ENCODE data around the gene PPL.
"Not testable (repeated sequence)": the region's sequence is repeated elsewhere in the genome, so short reads cannot be mapped to it uniquely, and the experiment has no call there.

The PPL gene

DNA sequence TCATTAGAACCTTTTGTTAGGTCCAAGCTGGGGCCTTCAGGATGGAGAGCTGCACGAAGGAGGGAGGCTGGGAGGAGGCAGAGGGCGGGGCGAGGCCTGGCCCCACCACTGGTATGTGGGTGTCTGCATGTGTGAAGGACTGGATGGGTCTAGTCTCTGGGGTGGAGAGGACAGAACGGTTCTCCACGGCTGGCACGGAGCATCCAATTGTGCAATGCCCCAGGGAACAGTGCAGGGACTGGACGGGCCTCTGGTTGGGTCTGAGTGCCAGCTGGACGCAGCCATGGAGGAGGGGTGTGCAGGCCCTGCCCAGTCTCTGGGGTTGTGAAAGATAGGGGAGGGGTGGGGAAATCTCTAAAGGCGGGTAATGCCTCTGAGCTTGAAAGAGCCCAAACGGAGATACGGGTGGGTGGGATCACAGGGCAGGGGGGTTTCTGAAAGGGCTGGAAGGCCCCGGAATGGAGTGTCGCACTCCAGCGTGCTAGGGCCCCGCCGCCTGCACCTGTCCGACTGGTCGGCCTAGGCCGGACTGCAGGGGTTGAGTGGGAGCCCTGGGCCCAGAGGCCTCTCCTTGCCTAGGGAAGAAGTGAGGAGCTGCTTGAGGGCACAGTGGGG is 1.6 kb downstream of the PPL start:
- no peak for DNase-seq (ENCODE audit: low read depth in 4 of 4, low spot score in 1 of 4)

DNA sequence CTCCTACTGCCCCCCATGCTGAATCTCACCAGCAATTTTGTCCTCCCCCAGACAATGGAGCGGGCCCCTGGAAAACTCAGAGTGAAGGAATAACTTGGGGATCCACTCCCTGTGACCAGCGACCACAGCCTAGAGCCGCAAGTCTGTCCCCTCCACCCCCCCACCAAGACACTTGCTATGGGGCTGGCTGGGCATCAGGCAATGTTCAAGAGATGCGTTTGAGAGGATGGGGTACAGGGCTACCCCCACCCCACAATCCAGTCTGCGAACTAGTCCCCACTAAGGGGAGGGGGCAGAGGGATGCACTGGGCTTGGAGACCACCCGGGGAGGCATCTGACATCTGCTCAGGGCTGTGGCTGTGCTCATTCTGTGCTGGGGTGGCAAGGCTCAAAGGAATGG is 2.4 kb downstream of the PPL start:
- no peak for DNase-seq (ENCODE audit: low read depth in 4 of 4, low spot score in 1 of 4)

DNA sequence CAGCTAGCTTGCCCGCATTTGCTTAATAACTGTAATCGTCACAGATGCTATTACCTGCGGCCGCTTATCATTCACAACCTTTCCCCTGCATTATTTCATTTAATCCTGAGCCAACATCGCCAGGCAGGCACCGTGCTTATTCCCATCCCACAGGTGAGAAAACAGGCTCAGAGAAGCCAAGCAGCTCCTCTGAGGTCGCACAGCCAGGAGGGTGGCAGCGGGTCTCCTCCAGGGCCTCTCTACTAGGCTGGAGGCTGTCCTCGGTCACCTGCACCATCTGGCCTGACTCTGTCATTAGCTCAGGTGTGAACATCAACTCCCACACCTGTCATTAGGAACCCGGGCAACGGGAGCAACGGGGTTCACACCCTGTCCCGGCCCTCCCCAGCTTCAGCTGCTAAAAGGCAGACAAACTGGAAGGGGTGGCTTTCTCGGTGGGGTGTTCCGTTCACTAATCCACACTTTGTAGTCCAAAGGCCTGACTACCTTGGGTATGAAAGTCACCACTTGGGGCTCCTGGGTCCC is 3.0 kb downstream of the PPL start:
- no peak for DNase-seq (ENCODE audit: low read depth in 4 of 4, low spot score in 1 of 4)

DNA sequence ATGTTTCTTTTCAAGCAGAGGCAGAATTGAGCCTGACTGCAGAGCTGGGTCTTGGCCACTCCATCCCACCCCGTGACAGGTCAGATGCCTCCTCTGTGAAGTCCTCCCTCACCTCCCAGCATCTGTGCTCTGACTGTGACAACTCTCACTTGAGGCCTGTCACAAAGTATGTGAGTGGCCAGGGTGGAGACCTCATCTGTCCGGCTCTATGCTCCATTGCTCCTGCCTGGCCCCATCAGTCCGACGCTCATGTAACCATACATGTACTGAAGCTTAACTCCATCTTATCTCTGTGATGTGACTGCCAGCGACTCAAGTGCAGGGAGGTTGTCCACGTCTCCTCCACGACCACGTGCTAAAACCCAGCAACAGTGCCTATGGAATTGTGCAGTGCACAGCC is 3.5 kb downstream of the PPL start:
- no peak for DNase-seq (ENCODE audit: low read depth in 4 of 4, low spot score in 1 of 4)

DNA sequence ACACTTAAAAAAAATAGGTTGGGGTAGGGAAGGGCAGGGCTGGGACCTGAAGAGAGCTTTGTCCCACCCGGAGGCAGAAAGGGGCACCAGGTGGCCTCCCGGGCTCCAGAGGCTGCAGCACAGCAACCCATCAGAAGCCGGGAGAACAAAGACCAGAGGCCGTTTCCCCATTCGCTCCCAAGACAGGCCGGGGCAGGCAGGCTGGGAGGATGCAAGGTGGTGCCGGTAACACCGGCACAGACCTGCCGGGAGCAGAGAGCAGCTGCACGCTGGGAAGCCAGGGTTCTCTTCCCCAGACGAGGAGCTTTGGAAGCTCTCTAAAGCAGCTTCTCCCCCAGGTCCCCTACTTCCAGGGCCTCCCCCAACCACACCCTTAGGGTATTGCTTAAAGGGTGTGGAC is 5.6 kb downstream of the PPL start:
- DNase-seq (ENCODE audit: low read depth in 4 of 4, low spot score in 1 of 4): no peak

DNA sequence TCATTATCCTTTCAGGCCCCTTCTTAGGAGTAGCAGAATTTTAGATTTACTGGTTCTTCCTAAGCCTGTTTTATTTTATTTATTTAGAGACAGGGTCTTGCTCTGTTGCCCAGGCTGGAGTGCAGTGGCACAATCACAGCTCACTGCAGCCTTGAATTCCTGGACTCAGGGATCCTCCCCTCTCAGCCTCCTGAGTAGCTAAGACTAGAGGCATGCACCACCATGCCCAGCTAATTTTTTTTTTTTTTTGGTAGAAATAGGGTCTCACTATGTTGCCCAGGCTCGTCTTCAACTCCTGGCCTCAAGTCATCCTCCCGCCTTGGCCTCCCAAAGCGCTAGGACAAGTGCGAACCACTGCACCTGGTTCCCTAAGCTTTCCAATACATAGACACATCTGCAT is 7.3 kb downstream of the PPL start:
- not testable (repeated sequence) for DNase-seq (ENCODE audit: low read depth in 4 of 4, low spot score in 1 of 4)

DNA sequence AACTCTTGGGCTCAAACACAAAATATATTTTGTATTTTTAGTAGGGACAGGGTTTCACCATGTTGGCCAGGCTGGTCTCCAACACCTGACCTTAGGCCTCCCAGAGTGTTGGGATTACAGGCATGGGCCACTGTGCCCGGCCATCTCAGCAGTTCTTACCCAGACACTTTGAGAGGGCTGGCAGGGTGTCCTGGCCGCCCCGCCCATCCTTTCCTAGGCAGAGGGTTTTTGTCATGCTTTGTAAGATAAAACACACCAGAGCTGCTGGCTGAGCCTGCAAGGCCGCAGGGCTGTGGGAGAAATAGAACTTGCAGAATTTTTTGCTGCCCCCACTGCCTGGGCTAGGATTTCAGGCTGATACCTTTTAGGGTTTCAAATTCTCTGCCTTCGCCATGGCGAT is 8.7 kb downstream of the PPL start:
- DNase-seq (ENCODE audit: low read depth in 4 of 4, low spot score in 1 of 4): no peak

DNA sequence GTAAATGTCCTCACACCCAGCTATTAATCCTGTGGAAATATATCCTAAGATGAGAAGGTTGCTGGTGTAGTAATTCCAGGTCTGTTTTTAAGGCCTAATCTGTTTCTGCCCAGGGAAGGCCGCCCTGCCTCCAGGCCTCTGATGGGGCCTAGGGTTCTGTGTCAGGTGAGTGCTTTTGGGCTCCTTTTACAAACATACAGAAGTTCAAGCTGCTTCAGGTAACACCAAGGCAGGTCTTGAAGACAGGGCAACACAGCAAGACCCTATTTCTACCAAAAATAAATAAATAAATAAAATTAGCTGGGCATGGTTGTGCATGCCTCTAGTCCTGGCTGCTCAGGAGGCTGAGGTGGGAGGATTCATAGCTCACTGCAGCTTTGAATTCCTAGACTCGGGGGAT is 9.3 kb downstream of the PPL start:
- DNase-seq (ENCODE audit: low read depth in 4 of 4, low spot score in 1 of 4): no peak

DNA sequence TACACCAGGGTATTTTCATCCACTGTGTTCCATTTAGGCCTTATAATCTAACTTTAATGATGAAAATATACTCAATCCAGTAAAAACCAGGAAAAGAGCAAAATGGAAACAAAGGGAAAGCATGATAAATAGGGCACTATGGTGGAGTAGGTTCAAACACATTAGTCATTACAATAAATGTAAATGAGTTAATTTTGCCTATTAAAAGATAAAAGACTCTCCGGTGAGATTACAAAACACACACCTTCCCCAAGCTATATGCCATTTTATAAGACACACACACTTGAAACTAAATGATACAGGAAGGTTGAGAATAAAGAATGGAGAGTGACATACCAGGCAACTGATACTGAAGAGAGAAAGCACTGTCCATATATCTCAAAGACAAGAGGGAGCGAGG is 10.0 kb downstream of the PPL start:
- DNase-seq (ENCODE audit: low read depth in 4 of 4, low spot score in 1 of 4): no peak

DNA sequence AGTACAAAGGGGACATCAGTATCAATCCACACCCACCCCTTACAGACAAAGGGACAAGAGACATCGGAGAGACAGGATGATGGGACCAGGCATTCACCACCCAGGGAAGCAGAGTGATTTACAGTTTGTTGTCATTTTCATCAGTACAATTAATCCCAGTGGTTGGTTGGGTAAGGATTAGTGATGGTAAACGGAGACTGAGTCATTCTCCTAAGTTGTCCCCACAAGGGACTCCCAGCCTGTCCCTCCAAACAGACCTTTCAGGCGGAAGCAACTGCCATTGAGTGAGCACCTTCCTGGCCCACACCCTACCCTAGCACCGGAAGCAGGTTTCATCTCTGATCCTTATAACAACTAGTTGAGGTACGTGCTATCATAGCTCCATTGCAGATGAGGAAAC is 11.2 kb downstream of the PPL start:
- DNase-seq (ENCODE audit: low read depth in 4 of 4, low spot score in 1 of 4): no peak

DNA sequence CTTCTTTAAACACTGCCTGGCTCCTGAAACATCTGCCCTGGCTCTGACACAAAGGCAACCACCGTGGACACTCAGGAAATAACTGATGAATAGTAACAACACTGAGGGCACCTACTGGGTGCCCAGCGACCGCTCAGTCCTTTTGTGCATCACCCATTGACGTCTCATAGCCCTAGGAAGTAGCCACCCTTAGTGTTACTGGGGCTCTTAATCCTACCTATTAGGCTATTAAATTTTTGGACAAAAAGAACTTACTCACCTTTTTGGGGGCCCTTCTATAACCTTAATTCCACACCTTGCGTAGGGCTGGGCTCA is 11.7 kb downstream of the PPL start:
- no peak for DNase-seq (ENCODE audit: low read depth in 4 of 4, low spot score in 1 of 4)

DNA sequence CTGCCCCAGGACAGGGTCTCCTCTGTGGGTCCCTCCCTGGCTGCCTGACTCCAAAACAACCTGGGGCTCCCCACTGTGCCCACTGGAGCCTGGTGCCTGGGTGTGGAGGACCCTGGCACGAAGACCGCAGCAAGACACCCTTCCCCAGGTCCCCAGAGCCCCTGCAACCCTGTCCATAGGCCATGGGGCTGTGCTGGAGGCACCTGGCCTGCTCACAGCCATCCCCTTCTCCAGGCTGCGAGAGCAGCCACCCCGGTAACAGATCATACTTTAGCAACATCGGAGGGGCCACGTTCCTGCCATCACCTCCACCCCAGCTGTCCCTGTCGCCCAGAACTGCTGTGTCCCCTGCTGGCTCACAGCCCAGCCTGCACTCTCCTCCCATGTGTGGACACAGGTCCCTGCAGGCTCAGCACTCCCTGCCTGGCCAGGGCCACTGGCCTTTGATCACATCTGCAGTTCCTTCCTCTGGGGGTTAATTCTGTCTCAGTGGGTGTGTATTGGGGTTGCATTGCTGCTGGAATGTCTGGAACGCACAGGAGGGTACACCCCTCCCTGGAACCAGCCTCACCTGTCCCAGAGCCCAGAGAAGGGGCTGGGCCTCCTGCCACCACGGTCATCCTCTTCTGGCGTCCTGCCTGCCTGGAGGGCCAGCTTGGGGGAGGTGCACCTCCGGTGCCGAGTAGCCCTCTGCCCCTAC is 12.2 kb downstream of the PPL start:
- DNase-seq (ENCODE audit: low read depth in 4 of 4, low spot score in 1 of 4): no peak

DNA sequence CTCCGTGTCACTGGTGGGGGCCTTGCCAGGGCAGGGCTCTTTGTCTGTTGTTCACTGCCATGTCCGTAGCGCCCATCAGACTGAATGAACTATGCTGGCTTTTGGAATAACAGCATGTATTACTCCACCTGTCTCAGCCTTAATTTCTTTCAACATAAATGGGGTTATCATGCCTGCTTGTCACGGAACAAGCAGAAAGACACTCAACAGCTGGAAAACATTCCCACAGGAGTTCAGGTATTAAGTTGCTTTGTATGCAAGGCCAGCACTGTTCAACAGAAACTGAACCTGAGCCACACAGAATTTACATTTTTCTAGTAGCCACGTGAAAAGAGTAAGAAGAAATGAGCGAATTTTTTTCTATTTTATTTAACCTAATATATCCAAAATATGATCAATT is 13.1 kb downstream of the PPL start:
- no peak for DNase-seq (ENCODE audit: low read depth in 4 of 4, low spot score in 1 of 4)

DNA sequence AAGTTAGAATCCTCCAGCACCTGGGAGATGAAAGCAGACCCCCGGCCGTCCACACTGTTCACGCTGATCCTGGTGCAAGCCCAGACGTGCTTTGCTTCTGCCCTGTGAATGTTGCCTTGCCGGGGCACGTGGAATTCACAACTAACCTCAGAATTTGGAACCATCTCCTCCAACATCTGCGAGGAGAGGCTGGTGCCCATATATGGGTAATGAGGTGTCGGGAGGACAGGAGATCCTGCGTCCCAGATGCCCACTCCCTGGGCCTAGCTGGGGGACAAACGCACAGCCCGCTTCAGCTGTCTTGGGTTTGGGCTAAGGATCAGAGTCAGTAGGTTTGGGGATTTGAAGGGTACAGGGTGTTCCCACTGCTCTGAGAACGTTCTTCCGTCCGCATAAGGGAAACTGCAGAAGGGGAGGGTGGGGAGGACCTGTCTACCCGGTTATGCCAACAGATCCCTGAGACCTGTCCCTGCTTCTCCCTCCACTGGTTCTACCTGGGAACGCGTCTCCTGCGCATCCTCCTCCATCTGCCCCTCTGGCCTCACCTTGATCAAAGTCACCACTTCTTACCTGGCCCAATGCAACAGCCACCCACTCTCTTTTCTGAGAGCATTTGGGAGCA is 14.1 kb downstream of the PPL start:
- no peak for DNase-seq (ENCODE audit: low read depth in 4 of 4, low spot score in 1 of 4)

DNA sequence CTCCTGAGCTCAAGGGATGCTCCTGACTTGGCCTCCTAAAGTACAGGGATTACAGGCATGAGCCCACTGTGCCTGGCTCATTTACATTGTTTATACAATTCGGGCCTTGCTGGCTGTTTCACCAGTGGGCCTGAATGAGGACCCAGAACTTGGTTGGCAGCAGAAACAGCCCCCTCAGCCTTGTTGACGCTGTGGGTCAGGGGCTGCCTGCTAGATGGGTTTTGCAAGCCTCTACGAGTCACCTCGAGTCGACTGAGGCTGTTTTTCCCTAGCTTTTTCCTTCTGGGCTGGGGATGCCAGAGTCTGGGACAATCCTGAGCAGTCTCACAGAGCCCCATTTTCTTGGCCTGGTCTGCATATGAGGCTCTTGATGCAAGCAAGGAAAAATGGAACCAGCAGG is 16.1 kb downstream of the PPL start:
- DNase-seq (ENCODE audit: low read depth in 4 of 4, low spot score in 1 of 4): no peak

DNA sequence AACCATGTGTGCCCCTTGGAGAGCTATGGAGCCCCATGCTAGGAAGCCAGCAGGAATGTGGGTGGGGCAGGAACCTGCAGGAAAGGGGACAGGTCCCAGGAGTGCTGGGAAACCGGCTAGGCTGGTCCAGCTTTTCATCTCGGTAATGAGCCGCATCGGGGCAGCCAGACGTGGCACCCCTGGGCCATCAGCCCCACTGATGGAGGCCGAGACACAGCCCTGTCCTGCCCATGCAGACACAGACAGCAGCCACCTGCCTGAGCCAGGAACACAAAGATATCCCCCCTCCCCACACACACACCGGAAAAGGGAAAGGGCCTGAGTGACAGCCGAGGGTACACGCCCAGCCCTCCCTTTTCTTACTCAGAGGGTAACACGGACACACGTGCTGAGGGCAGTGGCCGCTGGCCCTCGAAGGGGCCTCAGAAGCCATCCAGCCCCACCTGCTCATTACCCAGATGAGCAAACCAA is 18.1 kb downstream of the PPL start:
- no peak for DNase-seq (ENCODE audit: low read depth in 4 of 4, low spot score in 1 of 4)

DNA sequence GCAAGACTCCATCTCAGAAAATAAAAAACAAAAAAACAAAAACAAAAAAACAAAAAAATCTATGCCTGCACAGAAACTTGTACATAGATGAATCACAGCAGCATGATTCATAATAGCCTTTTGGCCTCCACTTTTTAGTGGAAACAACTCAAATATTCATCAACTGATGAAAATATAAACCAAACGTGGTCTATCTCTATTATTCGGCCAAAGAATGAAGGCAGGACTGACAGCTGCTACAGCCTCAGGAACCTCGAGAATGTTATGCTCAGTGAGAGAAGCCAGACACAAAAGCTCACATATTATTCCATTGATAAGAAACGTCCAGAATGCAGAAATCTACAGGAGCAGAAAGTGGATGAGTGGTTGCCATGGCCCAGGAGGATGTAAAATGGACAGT is 19.8 kb downstream of the PPL start:
- DNase-seq (ENCODE audit: low read depth in 4 of 4, low spot score in 1 of 4): no peak

DNA sequence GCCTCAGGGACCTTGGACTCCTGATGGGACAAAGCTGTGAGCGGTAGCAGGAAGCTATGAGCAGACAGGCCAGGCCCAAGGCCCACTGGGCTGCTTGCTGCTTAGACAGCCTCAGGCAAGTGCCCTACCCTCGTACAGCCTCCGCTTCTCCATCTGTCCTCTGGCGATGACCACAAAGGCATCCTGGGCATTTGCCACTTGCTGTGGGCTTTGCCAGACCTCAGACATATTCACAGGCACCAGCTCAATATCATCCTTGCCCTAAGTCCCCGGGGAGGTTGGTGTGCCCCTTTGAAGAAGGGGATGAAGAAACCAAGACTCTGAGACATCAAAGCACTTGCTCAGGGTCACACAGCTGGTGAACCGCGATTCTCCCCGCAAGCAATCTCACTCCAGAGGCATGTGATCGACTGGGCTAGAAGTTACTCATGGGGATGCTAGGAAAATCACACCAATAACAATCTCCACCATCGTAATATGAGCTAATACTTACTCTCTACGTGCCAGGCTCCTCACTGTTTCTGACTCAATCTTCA is 21.7 kb downstream of the PPL start:
- DNase-seq (ENCODE audit: low read depth in 4 of 4, low spot score in 1 of 4): no peak

DNA sequence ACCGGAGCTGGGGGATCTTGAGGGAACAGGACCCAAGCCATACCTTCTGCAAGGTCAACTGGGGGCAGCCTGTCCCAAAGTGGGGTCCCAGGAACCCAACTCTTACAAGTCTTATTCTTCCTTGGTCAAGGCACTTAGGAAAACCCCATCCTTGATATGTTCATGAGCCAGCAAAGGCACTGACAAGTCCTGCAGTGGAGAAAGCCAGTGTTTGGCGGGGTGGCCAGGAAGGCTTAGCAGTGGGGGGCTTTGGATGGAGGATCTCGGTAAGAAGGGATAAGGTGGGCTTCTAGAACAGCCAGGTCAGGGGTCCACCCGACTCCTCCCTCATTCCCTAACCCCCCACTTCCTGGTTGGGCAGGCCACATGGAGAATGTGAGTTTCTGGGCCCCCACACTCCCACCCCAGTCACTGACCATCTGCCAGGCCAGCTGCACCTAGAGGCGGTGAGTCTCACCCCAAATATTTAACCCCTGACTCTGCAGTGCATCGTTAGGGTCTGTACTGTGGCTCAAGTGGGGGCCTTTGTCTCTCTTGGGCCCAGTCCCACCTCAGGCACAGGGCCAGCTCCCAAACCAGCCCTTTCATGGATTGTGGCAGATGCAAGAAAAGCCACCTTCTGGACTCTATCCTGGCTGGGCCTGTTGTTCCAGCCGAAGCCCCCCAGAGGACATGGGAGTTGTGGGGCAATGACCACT is 22.3 kb downstream of the PPL start:
- DNase-seq (ENCODE audit: low read depth in 4 of 4, low spot score in 1 of 4): no peak

DNA sequence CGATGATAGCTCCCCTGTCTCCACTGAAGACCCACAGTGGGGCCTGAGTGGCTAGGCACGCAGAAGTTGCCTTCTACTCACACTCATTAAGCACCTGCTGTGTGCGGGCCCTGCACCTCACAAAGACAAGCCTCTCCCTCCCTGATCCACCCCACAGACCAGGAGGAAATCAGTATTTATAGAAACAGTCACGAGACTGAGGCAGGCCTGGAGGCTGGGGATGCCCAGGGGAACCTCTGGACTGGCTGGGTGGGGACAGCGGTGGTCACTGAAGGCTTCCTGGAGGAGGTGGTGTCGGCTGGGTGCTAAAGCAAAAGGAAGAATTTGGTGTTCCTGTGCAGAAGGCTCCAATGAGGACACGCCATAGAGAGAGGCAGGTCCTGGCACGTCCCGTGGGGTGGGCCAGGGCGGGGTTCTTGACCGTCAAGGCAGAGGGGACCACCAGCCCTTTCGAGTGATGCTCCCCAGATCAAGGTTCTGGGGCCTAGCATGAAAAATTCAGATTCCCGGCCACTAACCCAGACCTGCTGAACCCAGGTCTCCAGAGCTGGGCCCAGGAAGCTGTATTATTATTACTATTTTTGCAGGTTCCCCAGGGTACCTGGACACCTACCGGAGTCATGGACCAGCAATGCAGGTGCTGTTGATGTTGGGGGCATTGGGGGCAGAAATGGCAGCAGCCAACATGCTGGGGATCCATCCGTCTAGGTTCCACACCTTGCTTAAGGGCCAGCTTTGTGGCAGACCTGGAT is 23.0 kb downstream of the PPL start:
- DNase-seq (ENCODE audit: low read depth in 4 of 4, low spot score in 1 of 4): no peak

DNA sequence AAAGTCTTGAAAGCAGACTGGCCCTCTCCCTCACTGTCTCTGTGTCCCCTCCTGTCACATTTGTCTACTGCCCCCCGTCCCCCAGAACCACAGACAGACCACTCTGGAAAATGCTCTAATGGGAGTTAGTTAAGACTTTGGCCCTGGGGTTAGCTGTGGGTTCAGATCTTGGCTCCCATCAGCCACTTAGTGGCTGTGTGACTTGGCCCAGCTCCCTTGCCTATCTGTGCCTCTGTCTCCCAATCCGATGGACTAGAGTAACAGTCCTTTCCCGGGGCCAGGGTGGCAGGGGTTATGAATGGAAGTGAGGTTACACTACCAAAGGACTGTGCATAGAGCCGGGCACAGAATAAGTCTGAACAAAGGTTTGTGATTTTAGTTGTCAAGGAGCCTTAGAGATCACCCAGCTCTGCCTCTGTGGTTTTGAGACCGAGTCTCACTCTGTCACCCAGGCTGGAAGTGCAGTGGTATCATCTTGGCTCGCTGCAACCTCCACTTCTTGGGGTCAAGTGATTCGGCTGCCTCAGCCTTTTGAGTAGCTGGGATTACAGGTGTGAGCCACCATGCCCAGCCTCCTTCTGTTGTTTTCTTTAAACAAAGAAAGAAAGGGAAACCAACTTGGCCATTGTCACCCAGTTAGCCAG is 23.7 kb downstream of the PPL start:
- no peak for DNase-seq (ENCODE audit: low read depth in 4 of 4, low spot score in 1 of 4)
